Mucosa of stomach (tissue), 1 donor: ENCODE measurements around the gene EHBP1L1.

ENCODE experiments used
- H3K27me3 ChIP-seq: one replicate; pipeline ENCODE4 v1.7.0; 2013; ENCODE audit warnings: mild to moderate bottlenecking, low read length; ENCODE audit not compliant: control insufficient read depth, insufficient read depth
- H3K36me3 ChIP-seq: one replicate; pipeline ENCODE4 v1.7.0; 2013; ENCODE audit warnings: low read length; ENCODE audit not compliant: control insufficient read depth, insufficient read depth
- H3K4me1 ChIP-seq: one replicate; pipeline ENCODE4 v1.7.0; 2013; ENCODE audit warnings: mild to moderate bottlenecking, low read length; ENCODE audit not compliant: control insufficient read depth, insufficient read depth
- H3K4me3 ChIP-seq: one replicate; pipeline ENCODE4 v1.7.0; 2013; ENCODE audit warnings: low read length
- H3K9ac ChIP-seq: one replicate; pipeline ENCODE4 v1.7.0; 2013; ENCODE audit warnings: mild to moderate bottlenecking, low read length, moderate library complexity
- H3K9me3 ChIP-seq: one replicate; pipeline ENCODE4 v1.7.0; 2013; ENCODE audit warnings: mild to moderate bottlenecking, low read length, moderate library complexity; ENCODE audit not compliant: control insufficient read depth
- donor health status: Pancreatic carcinoma.

Gene EHBP1L1

GRCh38 chr11:65551572-65552387 lies 24.1 kb upstream of the EHBP1L1 start:
- H3K9ac ChIP-seq = no peak overlapping the region
- H3K4me1 ChIP-seq = peaks cover 30% of the 10 kb centered on the region
- no peaks in the 10 kb centered on the region for H3K36me3 ChIP-seq
- H3K9me3 ChIP-seq = no peaks in the 10 kb centered on the region
- no peaks in the 10 kb centered on the region for H3K27me3 ChIP-seq
- no peak overlapping the region for H3K4me3 ChIP-seq

DNA sequence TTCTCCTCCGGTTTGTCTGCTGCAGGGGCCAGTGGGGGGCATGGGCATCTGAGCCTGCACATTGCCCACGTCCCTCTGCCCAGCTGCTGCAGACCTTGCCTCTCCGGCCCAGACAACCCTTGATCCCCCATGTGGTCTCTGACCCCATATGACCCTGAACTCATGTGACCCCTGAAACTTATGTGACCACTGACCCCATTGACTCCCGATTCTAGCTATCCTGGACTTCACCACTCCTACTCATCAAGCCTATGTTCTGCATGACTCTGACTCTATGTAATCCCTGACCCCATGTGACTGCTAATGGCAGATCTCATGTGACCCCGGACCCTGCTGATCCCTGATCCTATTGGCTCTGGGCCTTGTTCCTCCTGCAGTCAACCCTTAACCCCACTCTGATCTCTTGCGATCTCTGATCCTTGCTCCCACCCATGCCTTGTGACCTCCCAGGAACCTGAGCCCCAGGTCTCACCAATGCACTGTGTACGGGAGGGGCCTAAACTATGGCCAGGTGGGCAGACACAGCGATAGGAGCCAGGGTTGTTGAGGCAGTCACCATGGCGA lies 23.4 kb upstream of the EHBP1L1 start:
- H3K9ac ChIP-seq = no peak overlapping the region
- H3K36me3 ChIP-seq = no peaks in the 10 kb centered on the region

DNA sequence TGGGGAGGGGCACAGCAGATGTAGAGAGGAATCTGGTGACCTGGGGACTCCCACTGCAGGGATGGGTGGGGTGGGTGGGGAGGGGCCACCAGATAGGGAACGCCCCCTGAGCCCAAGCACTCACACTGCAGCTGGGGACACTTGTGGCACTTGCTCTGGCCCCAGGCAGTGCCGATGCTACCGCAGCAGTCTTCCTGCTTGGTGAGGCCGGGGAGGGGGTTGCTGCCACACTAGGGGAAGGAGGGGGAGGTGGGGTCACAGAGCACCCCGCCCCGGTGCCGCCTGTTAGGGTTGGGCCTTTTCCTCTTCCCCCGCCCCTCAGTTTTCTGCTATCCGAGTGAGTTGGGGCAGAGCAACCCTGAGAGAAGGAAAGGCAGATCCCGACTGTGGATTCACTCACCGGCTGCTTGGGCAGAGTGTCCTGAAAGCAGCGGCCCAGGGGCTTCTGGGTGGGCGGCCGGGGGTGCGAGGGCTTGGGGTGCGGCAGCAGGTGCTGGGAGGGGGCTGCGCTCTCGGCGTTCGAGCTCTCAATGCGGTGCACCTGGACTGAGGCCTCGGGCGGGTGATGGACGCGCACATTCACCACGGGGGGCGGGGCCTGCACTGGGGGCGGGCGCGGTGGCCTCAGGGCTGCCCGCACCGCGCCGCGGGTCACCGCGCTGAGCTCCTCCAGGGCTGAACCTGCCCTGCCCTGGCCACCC lies 22.4 kb upstream of the EHBP1L1 start:
- Histone ChIP-seq H3K4me1 (peaks cover 36% of the 10 kb centered on the region), H3K9ac (no peak overlapping the region)

More for the DNA sequence above, 23.4 kb upstream of the EHBP1L1 start:
- Histone ChIP-seq H3K4me3 (no peak overlapping the region), H3K4me1 (peaks cover 35% of the 10 kb centered on the region), H3K9me3 (no peaks in the 10 kb centered on the region), H3K27me3 (no peaks in the 10 kb centered on the region)

GRCh38 chr11:65554057-65554818 lies 21.6 kb upstream of the EHBP1L1 start:
- Histone ChIP-seq H3K4me1 (peaks cover 44% of the 10 kb centered on the region), H3K27me3 (no peaks in the 10 kb centered on the region), H3K9ac (no peak overlapping the region), H3K36me3 (no peaks in the 10 kb centered on the region), H3K9me3 (no peaks in the 10 kb centered on the region), H3K4me3 (no peak overlapping the region)

More for the DNA sequence above, 22.4 kb upstream of the EHBP1L1 start:
- H3K9me3 ChIP-seq = no peaks in the 10 kb centered on the region
- no peaks in the 10 kb centered on the region for H3K27me3 ChIP-seq
- no peak overlapping the region for H3K4me3 ChIP-seq
- H3K36me3 ChIP-seq = no peaks in the 10 kb centered on the region

- no peaks in the 10 kb centered on the region for H3K27me3 ChIP-seq
- H3K9me3 ChIP-seq = no peaks in the 10 kb centered on the region
- H3K4me1 ChIP-seq = peaks cover 51% of the 10 kb centered on the region
- no peaks in the 10 kb centered on the region for H3K36me3 ChIP-seq
- H3K9ac ChIP-seq = peak overlapping the region; percentile 15
- H3K4me3 ChIP-seq = no peak overlapping the region
Measured at GRCh38 chr11:65554842-65555430, 20.9 kb upstream of the EHBP1L1 start.

- H3K27me3 ChIP-seq = no peaks in the 10 kb centered on the region
- no peaks in the 10 kb centered on the region for H3K36me3 ChIP-seq
- no peak overlapping the region for H3K9ac ChIP-seq
- H3K4me3 ChIP-seq = no peak overlapping the region
- H3K9me3 ChIP-seq = no peaks in the 10 kb centered on the region
- H3K4me1 ChIP-seq = peaks cover 59% of the 10 kb centered on the region
Measured at GRCh38 chr11:65555693-65556231, 20.1 kb upstream of the EHBP1L1 start.

DNA sequence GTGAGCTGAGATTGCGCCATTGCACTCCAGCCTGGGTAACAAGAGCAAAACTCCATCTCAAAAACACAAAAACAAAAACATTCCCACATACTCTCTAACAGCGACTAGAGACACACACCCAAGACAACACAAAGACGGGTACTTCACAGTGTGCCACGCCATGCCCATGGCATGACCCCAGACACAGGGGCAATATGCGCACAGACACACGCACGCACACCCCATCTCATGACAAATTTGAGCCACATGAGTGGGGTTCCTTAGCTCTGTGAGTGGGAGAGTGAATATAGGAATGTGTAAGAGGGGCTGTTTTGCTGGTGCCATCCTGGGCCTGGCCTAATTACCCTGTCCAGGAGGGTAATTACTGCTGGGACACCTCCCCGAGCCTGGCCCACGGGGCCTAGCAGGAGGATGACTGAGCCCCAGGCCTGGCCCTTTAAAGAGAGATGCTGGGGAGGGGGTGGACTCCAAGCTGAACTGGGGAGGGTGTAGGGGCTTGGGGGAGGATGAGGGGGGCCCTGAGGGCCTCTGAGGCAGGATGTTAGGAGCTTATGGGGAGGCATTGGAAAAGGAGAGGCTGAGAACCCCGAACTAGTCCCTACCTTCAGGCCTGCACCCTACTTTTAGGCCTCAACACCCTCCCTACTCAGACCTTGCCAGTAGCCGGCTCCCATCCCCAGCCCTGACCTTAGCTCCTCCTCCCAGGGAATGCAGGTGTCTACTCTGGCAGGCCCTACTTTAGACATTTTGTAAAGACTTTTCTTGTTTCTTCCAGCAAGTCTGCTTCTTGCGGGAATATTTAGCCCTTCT lies 19.2 kb upstream of the EHBP1L1 start:
- Histone ChIP-seq H3K9me3 (no peaks in the 10 kb centered on the region), H3K9ac (peak overlapping the region; percentile 44), H3K4me3 (no peak overlapping the region), H3K4me1 (peaks cover 58% of the 10 kb centered on the region), H3K36me3 (no peaks in the 10 kb centered on the region), H3K27me3 (no peaks in the 10 kb centered on the region)

DNA sequence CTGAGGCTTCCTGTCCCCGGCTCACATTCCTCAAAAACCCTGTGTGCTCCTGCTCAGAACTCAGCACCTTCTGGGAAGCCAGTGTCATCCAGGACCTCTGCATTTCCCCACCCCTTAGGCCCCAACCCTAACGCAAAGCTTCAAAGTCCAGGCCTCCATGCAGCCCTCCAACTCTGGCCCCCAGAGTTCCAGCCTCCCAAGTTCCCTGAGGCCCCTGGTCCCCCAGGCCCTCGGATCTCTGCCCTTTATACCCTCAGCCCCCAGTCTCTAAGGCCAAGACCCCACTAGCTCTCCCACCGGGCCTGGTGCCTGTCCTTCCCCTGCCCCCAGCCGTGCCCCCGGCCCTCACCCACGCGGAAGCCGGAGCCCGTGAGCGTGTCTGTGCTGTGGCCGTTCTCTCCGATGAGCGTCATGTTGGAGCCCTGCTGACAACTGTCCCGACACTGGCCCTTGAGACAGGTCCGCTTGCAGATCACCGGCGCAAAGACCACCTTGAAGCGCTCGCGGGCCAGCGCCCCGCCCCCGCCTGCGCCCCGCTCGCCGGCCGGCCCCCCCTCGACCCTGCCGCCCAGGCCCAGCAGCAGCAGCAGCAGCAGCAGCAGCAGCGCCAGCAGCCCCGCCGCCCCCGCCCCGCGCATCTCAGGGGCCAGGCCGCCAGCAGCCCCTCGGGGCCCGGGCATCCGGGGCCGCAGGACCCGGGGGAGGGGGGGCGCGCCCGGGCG lies 18.4 kb upstream of the EHBP1L1 start:
- H3K27me3 ChIP-seq = no peaks in the 10 kb centered on the region
- H3K9me3 ChIP-seq = no peaks in the 10 kb centered on the region
- no peaks in the 10 kb centered on the region for H3K36me3 ChIP-seq
- H3K9ac ChIP-seq = peak overlapping the region; percentile 44
- peaks cover 54% of the 10 kb centered on the region for H3K4me1 ChIP-seq
- H3K4me3 ChIP-seq = no peak overlapping the region

GRCh38 chr11:65558002-65558929 lies 17.6 kb upstream of the EHBP1L1 start, which contains the start of gene LTBP3:
TSS of gene LTBP3 (minus strand) at chr11:65558359. CDS start at chr11:65557959, 400 bp downstream.
- no peaks in the 10 kb centered on the region for H3K36me3 ChIP-seq

More at GRCh38 chr11:65558002-65558929, 17.6 kb upstream of the EHBP1L1 start, which contains the start of gene LTBP3:
- Histone ChIP-seq H3K27me3 (no peaks in the 10 kb centered on the region), H3K9me3 (no peaks in the 10 kb centered on the region), H3K4me3 (no peak within 1 kb of the TSS), H3K9ac (peak within 1 kb of the TSS; percentile 55), H3K4me1 (peaks cover 54% of the 10 kb centered on the region)
